Endodermal cell (in vitro differentiated cells): ENCODE data around the gene BICDL2. TPM values are rescaled to one million over a fixed set of nuclear protein-coding genes. Genes with fewer than 3 reads are reported as not detected.

ENCODE experiments used
- DNase-seq: peaks from one replicate; pipeline ENCODE4 v3.0.0-alpha.2; 2017
- H3K27ac ChIP-seq: 2 replicates; pipeline ENCODE4 v1.5.1; 2013; ENCODE audit warnings: mild to moderate bottlenecking, low read depth, low read length, moderate library complexity
- H3K27me3 ChIP-seq: 2 replicates; pipeline ENCODE4 v1.6.1; 2013; ENCODE audit warnings: mild to moderate bottlenecking, low read length, moderate library complexity; ENCODE audit not compliant: insufficient read depth, control insufficient read depth, poor library complexity, severe bottlenecking
- H3K36me3 ChIP-seq: 2 replicates; pipeline ENCODE4 v1.7.0; 2013; ENCODE audit warnings: mild to moderate bottlenecking, low read length, moderate library complexity; ENCODE audit not compliant: control insufficient read depth, insufficient read depth
- H3K4me1 ChIP-seq: one replicate; pipeline ENCODE4 v1.7.0; 2013; ENCODE audit warnings: low read length; ENCODE audit not compliant: control insufficient read depth, insufficient read depth
- H3K4me3 ChIP-seq: 2 replicates; pipeline ENCODE4 v1.5.1; 2013; ENCODE audit warnings: mild to moderate bottlenecking, low read length, moderate library complexity
- H3K9ac ChIP-seq: 2 replicates; pipeline ENCODE4 v1.6.1; 2013; ENCODE audit warnings: mild to moderate bottlenecking, low read length, moderate library complexity; ENCODE audit not compliant: poor library complexity, severe bottlenecking; ENCODE audit errors: extremely low read depth
- H3K9me3 ChIP-seq: 2 replicates; pipeline ENCODE4 v1.6.1; 2013; ENCODE audit warnings: mild to moderate bottlenecking, low read length, moderate library complexity; ENCODE audit not compliant: control insufficient read depth
- H3K27ac Mint-ChIP-seq: 2 replicates; pipeline ENCODE4 v1.8.0; 2020; ENCODE audit warnings: mixed read lengths
- H3K27me3 Mint-ChIP-seq: 2 replicates; pipeline ENCODE4 v1.8.0; 2021; ENCODE audit warnings: mild to moderate bottlenecking, mixed read lengths; ENCODE audit not compliant: insufficient read depth
- H3K36me3 Mint-ChIP-seq: 2 replicates; pipeline ENCODE4 v1.8.0; 2020; ENCODE audit warnings: low read depth, mixed read lengths
- H3K4me1 Mint-ChIP-seq: 2 replicates; pipeline ENCODE4 v1.8.0; 2020; ENCODE audit warnings: mixed read lengths
- H3K4me3 Mint-ChIP-seq: 2 replicates; pipeline ENCODE4 v1.8.0; 2020; ENCODE audit warnings: mild to moderate bottlenecking, moderate library complexity, mixed read lengths
- H3K9me3 Mint-ChIP-seq: 2 replicates; pipeline ENCODE4 v1.8.0; 2020; ENCODE audit warnings: mild to moderate bottlenecking, mixed read lengths
- CTCF ChIP-seq: fragments of 200-600 bp; sonication (generic); conservative IDR thresholded peaks from 2 replicates; pipeline ENCODE4 v1.5.0; 2021; ENCODE audit warnings: antibody characterized with exemption, mild to moderate bottlenecking
- WGBS, 2 experiments: methylation state at CpG; one replicate each; pipeline versions ENCODE4 v1.1.5 to v1.1.7; 2013; ENCODE audit warnings: missing lambda C conversion rate in 2 of 2, mixed read lengths in 1 of 2; ENCODE audit not compliant: insufficient coverage in 1 of 2, insufficient read length in 1 of 2; 5-methylcytosine and 5-hydroxymethylcytosine counted together
- total RNA-seq, 2 donors: library from RNA; stranded (reverse); fragmentation: NEBNext Ultra II Directional in 1 of 2; extraction: Animal tissue kit (Norgen Biotek cat#: 25700) in 1 of 2; gene quantifications; 2 replicates in 1 of 2; 3 replicates in 1 of 2; pipeline ENCODE4 v1.2.1, GENCODE V29; 2021

Gene BICDL2
- total RNA-seq, 2 donors from 2014 or later: 4.7 to 8.2 TPM

DNA sequence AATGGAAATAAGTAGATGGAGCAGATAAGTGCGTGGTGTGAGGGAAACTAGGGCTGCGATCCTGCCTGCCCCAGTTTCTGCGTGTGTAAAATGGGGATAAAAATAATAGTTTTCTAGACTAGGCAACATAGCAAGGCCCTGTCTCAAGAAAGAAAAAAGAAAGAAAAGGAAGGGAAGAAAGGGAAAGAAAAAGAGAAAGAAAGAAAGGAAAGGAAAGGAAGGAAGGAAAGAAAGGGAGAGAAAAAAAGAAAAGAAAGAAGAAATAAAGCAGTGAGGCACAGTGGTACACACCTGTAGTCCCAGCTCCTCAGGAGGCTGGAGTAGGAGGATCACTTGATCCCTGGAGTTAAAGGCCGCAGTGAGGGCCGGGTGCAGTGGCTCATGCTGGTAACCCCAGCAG, 54.3 kb downstream of the BICDL2 start:
- Histone ChIP-seq H3K9me3 (no peaks in the 10 kb centered on the region), H3K9ac (no peak overlapping the region), H3K36me3 (peaks cover 7% of the 10 kb centered on the region), H3K27me3 (no peaks in the 10 kb centered on the region), H3K4me3 (no peak overlapping the region), H3K4me1 (peaks cover 3% of the 10 kb centered on the region), H3K27ac (no peak overlapping the region)
- Mint-ChIP-seq H3K9me3 (no peaks in the 10 kb centered on the region), H3K4me1 (peaks cover 25% of the 10 kb centered on the region), H3K4me3 (peak overlapping the region; percentile 77), H3K27me3 (no peaks in the 10 kb centered on the region), H3K36me3 (peaks cover 6% of the 10 kb centered on the region), H3K27ac (peak overlapping the region; percentile 93)
- DNase-seq: no peak
- 73 to 86% methylated on average over 5 of the region's 5 CpGs for WGBS, 2 experiments
- no peak for TF ChIP-seq CTCF

GRCh38 chr16:2981899-2982250, 54.9 kb downstream of the BICDL2 start:
- H3K4me1 ChIP-seq: peaks cover 3% of the 10 kb centered on the region
- H3K9me3 ChIP-seq: no peaks in the 10 kb centered on the region
- H3K4me3 ChIP-seq: peak overlapping the region; percentile 85
- peak overlapping the region; percentile 93 for H3K27ac Mint-ChIP-seq
- peaks cover 12% of the 10 kb centered on the region for H3K36me3 ChIP-seq
- peak overlapping the region; percentile 77 for H3K4me3 Mint-ChIP-seq
- TF ChIP-seq CTCF: no peak
- peaks cover 25% of the 10 kb centered on the region for H3K4me1 Mint-ChIP-seq
- H3K36me3 Mint-ChIP-seq: peaks cover 6% of the 10 kb centered on the region
- H3K27ac ChIP-seq: peak overlapping the region; percentile 30
- H3K27me3 ChIP-seq: no peaks in the 10 kb centered on the region
- no peaks in the 10 kb centered on the region for H3K27me3 Mint-ChIP-seq
- peak overlapping the region; percentile 49 for H3K9ac ChIP-seq
- peak; percentile 78 for DNase-seq
- 12 to 42% methylated on average over 3 to 4 of the region's 4 CpGs for WGBS, 2 experiments
- no peaks in the 10 kb centered on the region for H3K9me3 Mint-ChIP-seq

DNA sequence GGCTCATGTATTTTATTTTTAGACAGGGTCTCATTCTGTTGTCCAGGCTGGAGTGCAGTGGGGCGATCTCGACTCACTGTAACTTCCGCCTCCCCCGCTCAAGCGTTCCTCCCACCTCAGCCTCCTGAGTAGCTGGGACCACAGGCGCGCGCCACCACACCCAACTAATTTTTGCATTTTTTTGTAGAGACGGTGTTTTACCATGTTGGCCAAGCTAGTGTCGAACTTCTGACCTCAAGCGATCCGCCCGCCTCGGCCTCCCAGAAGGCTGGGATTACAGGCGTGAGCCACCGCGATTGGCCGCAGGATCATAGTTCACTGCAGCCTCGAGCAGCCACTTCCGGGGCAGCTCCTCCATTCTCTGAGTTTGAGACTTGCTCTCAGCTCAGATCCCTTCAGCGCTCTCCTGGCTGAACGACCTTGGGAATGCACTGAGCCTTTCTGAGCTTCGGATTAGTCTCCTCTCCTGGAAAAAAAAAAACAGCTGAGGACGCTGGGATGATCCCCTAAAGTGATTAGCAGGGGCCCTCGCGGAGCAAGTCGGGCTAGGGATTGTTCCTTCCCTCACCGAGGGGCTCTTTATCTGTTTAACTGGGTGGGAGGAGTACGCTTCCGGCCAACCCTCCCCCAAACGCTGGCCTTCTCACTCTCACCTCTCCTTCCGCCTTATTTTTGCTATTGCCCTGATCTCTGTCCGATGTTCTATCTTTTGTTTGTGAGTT, 55.4 kb downstream of the BICDL2 start:
- Histone ChIP-seq H3K36me3 (peaks cover 15% of the 10 kb centered on the region), H3K27ac (peak overlapping the region; percentile 30), H3K27me3 (no peaks in the 10 kb centered on the region), H3K4me3 (peak overlapping the region; percentile 85), H3K9me3 (no peaks in the 10 kb centered on the region), H3K9ac (peak overlapping the region; percentile 67), H3K4me1 (peaks cover 3% of the 10 kb centered on the region)
- H3K4me1 Mint-ChIP-seq: peaks cover 25% of the 10 kb centered on the region
- peak overlapping the region; percentile 77 for H3K4me3 Mint-ChIP-seq
- peaks cover 6% of the 10 kb centered on the region for H3K36me3 Mint-ChIP-seq
- no peaks in the 10 kb centered on the region for H3K27me3 Mint-ChIP-seq
- H3K9me3 Mint-ChIP-seq: no peaks in the 10 kb centered on the region
- 14 to 22% methylated on average over 25 to 33 of the region's 33 CpGs for WGBS, 2 experiments
- H3K27ac Mint-ChIP-seq: peak overlapping the region; percentile 93
- no peak for TF ChIP-seq CTCF
- DNase-seq: peak; percentile 87
